K562 (cell line): ENCODE data around the gene MED20. TPM values are rescaled to one million over a fixed set of nuclear protein-coding genes. Genes with fewer than 3 reads are reported as not detected.

Source experiments
- CC2D1A ChIP-seq: fragments of 450-650 bp; IDR thresholded peaks from 2 replicates; pipeline ENCODE4 v1.6.1; 2017; ENCODE audit warnings: mild to moderate bottlenecking
- ETV6 ChIP-seq, 3 experiments: fragments of 150-350 bp in 1 of 3; sonication (generic) in 1 of 3; formaldehyde crosslinking in 1 of 3; IDR thresholded peaks; 2 replicates each; pipeline versions ENCODE4 v1.6.1 to v1.8.0; 2014 to 2022; ENCODE audit warnings: borderline replicate concordance in 2 of 3, low read depth in 2 of 3, antibody characterized with exemption in 1 of 3, low read length in 1 of 3, mild to moderate bottlenecking in 1 of 3, missing genetic modification reagents in 1 of 3
- TCF15 ChIP-seq: fragments of 250-450 bp; sonication (Bioruptor Pico); IDR thresholded peaks from 2 replicates; pipeline ENCODE4 v1.8.0; 2022; ENCODE audit warnings: moderate library complexity, mild to moderate bottlenecking, inconsistent platforms
- TFAM ChIP-seq: fragments of 250-450 bp; sonication (Bioruptor Pico); conservative IDR thresholded peaks from 2 replicates; pipeline ENCODE4 v1.5.0; 2021; ENCODE audit warnings: mild to moderate bottlenecking, moderate library complexity
- XRCC3 ChIP-seq: fragments of 450-650 bp; IDR thresholded peaks from 2 replicates; pipeline ENCODE4 v1.6.1; 2017; ENCODE audit warnings: mild to moderate bottlenecking, moderate library complexity
- ZBTB7A ChIP-seq: IDR thresholded peaks from 2 replicates; pipeline ENCODE4 v1.6.1; 2011; ENCODE audit warnings: low read depth, mild to moderate bottlenecking, low read length, moderate library complexity, borderline replicate concordance; ENCODE audit not compliant: control insufficient read depth
- ZFP30 ChIP-seq: fragments of 250-450 bp; sonication (Bioruptor Pico); IDR thresholded peaks from 2 replicates; pipeline ENCODE4 v1.8.0; 2022; ENCODE audit warnings: moderate library complexity, mild to moderate bottlenecking, inconsistent platforms, borderline replicate concordance
- ZFP36 ChIP-seq: fragments of 150-350 bp; IDR thresholded peaks from 2 replicates; pipeline ENCODE4 v1.6.1; 2018; ENCODE audit warnings: low read length, low read depth; ENCODE audit not compliant: partially characterized antibody
- ZNF561 ChIP-seq: fragments of 450-650 bp; formaldehyde crosslinking; conservative IDR thresholded peaks from 2 replicates; pipeline ENCODE4 v1.4.0; 2020; ENCODE audit warnings: mild to moderate bottlenecking, moderate library complexity
- ZNF586 ChIP-seq: fragments of 450-650 bp; formaldehyde crosslinking; conservative IDR thresholded peaks from 2 replicates; pipeline ENCODE4 v1.4.0; 2020; ENCODE audit warnings: mild to moderate bottlenecking, moderate library complexity
- polyA plus RNA-seq, 8 experiments: library from polyadenylated mRNA; depleted of rRNA in 4 of 8; stranded (reverse) in 5 of 8; unstranded in 3 of 8; fragments of >200 nt; fragmentation: Nextera tagmentation in 2 of 8; fragmentation: Illumina TruSeq in 1 of 8; extraction: Ambion mirVana in 2 of 8; extraction: Trizol in 1 of 8; gene quantifications; 2 replicates each; pipeline versions ENCODE4 v1.2.1 to v1.2.3, GENCODE V29; 2011 to 2014; ENCODE audit warnings: inconsistent platforms in 1 of 8, missing spikeins in 1 of 8
- total RNA-seq, 7 experiments: library from RNA; depleted of rRNA in 6 of 7; stranded (reverse); fragments of >200 nt in 6 of 7; fragmentation: Illumina TruSeq in 2 of 7; extraction: Trizol in 2 of 7; gene quantifications; 2 replicates each; pipeline versions ENCODE4 v1.2.1 to v1.2.3, GENCODE V29; 2011 to 2021; ENCODE audit warnings: low replicate concordance in 1 of 7
- TF ChIP-seq, protein P1 (sequence below): fragments of 450-650 bp; IDR thresholded peaks from 2 replicates; pipeline ENCODE4 v1.7.1; 2018; ENCODE audit warnings: mild to moderate bottlenecking, low read depth; ENCODE audit not compliant: partially characterized antibody
- TF ChIP-seq, protein P2 (sequence below): fragments of 250-450 bp; sonication (Bioruptor Pico); IDR thresholded peaks from 2 replicates; pipeline ENCODE4 v1.4.0; 2020; ENCODE audit warnings: mild to moderate bottlenecking, moderate library complexity
- TF ChIP-seq, protein P3 (sequence below): sonication (generic); formaldehyde crosslinking; IDR thresholded peaks from 2 replicates; pipeline ENCODE4 v1.8.0; 2022; ENCODE audit warnings: mild to moderate bottlenecking, missing genetic modification reagents

The MED20 gene
- total and polyA plus RNA-seq, 9 of the 15 experiments (the other 6 are each of a cell fraction or from before 2014, with no cell fraction given): 27.3 to 80.9 (median 46.0) TPM

GRCh38 chr6:41895300-41896233 is 25.4 kb downstream of the MED20 start, which contains the start of gene USP49 (continued):
- TF ChIP-seq, protein P1, sequence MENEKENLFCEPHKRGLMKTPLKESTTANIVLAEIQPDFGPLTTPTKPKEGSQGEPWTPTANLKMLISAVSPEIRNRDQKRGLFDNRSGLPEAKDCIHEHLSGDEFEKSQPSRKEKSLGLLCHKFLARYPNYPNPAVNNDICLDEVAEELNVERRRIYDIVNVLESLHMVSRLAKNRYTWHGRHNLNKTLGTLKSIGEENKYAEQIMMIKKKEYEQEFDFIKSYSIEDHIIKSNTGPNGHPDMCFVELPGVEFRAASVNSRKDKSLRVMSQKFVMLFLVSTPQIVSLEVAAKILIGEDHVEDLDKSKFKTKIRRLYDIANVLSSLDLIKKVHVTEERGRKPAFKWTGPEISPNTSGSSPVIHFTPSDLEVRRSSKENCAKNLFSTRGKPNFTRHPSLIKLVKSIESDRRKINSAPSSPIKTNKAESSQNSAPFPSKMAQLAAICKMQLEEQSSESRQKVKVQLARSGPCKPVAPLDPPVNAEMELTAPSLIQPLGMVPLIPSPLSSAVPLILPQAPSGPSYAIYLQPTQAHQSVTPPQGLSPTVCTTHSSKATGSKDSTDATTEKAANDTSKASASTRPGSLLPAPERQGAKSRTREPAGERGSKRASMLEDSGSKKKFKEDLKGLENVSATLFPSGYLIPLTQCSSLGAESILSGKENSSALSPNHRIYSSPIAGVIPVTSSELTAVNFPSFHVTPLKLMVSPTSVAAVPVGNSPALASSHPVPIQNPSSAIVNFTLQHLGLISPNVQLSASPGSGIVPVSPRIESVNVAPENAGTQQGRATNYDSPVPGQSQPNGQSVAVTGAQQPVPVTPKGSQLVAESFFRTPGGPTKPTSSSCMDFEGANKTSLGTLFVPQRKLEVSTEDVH: no peak
- no peak for TF ChIP-seq ZNF586 (CRISPR knock-in tag)
- TF ChIP-seq XRCC3: no peak
- TF ChIP-seq ZFP36: no peak
- TF ChIP-seq ZFP30 (CRISPR knock-in tag): no peak
- TF ChIP-seq, protein P2, sequence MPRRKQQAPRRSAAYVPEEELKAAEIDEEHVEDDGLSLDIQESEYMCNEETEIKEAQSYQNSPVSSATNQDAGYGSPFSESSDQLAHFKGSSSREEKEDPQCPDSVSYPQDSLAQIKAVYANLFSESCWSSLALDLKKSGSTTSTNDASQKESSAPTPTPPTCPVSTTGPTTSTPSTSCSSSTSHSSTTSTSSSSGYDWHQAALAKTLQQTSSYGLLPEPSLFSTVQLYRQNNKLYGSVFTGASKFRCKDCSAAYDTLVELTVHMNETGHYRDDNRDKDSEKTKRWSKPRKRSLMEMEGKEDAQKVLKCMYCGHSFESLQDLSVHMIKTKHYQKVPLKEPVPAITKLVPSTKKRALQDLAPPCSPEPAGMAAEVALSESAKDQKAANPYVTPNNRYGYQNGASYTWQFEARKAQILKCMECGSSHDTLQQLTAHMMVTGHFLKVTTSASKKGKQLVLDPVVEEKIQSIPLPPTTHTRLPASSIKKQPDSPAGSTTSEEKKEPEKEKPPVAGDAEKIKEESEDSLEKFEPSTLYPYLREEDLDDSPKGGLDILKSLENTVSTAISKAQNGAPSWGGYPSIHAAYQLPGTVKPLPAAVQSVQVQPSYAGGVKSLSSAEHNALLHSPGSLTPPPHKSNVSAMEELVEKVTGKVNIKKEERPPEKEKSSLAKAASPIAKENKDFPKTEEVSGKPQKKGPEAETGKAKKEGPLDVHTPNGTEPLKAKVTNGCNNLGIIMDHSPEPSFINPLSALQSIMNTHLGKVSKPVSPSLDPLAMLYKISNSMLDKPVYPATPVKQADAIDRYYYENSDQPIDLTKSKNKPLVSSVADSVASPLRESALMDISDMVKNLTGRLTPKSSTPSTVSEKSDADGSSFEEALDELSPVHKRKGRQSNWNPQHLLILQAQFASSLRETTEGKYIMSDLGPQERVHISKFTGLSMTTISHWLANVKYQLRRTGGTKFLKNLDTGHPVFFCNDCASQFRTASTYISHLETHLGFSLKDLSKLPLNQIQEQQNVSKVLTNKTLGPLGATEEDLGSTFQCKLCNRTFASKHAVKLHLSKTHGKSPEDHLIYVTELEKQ: no peak
- TF ChIP-seq TFAM: no peak
- TF ChIP-seq ETV6 (IDR thresholded peaks at IDR 0.05; ENCODE audit: borderline replicate concordance in 1 of 2, low read depth in 2 of 2, low read length in 1 of 2): no peak
- TF ChIP-seq ETV6 (CRISPR knock-in tag; IDR thresholded peaks at IDR 0.05; ENCODE audit: borderline replicate concordance): no peak
- no peak for TF ChIP-seq ZNF561 (CRISPR knock-in tag)
- TF ChIP-seq CC2D1A: 0 out of 2 replicates have a peak, but pooled peaks have one; percentile 1
- TF ChIP-seq ZBTB7A: peak; percentile 89
- TF ChIP-seq, protein P3, sequence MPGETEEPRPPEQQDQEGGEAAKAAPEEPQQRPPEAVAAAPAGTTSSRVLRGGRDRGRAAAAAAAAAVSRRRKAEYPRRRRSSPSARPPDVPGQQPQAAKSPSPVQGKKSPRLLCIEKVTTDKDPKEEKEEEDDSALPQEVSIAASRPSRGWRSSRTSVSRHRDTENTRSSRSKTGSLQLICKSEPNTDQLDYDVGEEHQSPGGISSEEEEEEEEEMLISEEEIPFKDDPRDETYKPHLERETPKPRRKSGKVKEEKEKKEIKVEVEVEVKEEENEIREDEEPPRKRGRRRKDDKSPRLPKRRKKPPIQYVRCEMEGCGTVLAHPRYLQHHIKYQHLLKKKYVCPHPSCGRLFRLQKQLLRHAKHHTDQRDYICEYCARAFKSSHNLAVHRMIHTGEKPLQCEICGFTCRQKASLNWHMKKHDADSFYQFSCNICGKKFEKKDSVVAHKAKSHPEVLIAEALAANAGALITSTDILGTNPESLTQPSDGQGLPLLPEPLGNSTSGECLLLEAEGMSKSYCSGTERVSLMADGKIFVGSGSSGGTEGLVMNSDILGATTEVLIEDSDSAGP: peak; percentile 96
- no peak for TF ChIP-seq TCF15 (CRISPR knock-in tag)
